ENCODE measurements around the gene TUT4.

The TUT4 gene

DNA sequence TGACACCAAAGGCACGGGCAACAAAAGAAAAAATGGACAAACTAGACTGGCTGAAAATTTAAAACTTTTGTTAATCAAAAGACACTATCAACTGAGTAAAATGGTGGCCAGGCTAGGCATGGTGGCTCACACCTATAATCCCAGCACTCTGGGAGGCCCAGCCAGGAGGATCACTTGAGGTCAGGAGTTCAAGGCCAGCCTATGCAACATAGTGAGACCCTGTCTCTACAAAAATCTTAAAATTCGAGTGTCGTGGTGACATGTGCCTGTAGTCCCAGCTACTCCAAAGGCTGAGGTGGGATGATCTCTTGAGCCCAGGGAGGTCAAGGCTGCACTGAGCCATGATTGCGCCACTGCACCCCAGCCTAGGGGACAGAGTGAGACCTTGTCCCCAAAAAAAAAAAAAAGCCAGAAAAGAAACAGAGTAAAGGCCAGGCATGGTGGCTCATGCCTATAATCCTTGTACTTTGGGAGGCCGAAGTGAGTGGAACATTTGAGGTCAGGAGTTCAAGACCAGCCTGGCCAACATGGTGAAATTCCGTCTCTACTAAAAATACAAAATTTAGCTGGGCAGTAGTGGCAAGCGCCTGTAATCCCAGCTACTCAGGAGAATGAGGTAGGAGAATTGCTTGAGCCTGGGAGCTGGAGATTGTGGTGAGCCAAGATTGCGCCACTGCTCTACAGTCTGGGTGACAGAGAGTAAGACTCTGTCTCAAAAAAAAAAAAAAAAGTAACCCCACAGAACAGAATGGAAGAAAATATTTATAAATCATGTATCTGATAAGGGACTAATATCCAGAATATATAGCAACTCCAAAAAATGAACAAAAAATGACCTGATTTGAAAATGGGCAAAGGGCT, 8.0 kb downstream of the TUT4 start:
- TF ChIP-seq, protein P1, sequence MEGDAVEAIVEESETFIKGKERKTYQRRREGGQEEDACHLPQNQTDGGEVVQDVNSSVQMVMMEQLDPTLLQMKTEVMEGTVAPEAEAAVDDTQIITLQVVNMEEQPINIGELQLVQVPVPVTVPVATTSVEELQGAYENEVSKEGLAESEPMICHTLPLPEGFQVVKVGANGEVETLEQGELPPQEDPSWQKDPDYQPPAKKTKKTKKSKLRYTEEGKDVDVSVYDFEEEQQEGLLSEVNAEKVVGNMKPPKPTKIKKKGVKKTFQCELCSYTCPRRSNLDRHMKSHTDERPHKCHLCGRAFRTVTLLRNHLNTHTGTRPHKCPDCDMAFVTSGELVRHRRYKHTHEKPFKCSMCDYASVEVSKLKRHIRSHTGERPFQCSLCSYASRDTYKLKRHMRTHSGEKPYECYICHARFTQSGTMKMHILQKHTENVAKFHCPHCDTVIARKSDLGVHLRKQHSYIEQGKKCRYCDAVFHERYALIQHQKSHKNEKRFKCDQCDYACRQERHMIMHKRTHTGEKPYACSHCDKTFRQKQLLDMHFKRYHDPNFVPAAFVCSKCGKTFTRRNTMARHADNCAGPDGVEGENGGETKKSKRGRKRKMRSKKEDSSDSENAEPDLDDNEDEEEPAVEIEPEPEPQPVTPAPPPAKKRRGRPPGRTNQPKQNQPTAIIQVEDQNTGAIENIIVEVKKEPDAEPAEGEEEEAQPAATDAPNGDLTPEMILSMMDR (IDR thresholded peaks at IDR 0.05; ENCODE audit: borderline replicate concordance, control extremely low read depth, extremely low read depth, insufficient read depth, missing control alignments), result no peak
- in situ Hi-C loops (cut with MboI; ENCODE audit: low sequenced_read_pairs, unreplicated experiment), result no loop called here
- no peak for DNase-seq (ENCODE audit: low spot score)

DNA sequence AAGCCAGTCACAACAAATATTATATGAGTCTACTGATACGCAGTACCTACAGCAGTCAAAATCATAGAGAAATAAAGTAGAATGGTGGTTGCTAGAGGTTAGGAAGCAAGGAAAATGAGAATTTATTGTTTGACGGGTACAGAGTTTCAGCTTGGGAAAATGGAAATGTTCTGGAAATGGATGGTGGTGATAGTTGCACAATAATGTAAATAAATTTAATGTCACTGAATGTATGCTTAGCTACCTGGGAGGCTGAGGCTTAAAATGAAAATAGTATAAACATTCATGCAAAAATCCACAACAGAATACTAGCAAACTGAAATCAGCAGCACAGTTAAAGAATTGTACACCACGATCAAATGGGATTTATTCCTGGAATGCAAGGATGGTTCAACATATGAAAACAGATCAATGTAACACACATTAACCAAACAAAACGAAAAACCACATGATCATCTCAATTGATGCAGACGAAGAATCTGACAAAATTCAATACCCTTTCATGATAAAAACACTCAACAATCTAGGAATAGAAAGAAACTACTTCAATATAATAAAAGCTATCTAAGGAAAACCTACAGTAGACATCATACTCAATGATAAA, 10.7 kb downstream of the TUT4 start:
- DNase-seq (ENCODE audit: low spot score), result no peak
- in situ Hi-C loops (cut with MboI; ENCODE audit: low sequenced_read_pairs, unreplicated experiment), result no loop called here
- TF ChIP-seq, protein P1 (IDR thresholded peaks at IDR 0.05; ENCODE audit: borderline replicate concordance, control extremely low read depth, extremely low read depth, insufficient read depth, missing control alignments), result no peak

DNA sequence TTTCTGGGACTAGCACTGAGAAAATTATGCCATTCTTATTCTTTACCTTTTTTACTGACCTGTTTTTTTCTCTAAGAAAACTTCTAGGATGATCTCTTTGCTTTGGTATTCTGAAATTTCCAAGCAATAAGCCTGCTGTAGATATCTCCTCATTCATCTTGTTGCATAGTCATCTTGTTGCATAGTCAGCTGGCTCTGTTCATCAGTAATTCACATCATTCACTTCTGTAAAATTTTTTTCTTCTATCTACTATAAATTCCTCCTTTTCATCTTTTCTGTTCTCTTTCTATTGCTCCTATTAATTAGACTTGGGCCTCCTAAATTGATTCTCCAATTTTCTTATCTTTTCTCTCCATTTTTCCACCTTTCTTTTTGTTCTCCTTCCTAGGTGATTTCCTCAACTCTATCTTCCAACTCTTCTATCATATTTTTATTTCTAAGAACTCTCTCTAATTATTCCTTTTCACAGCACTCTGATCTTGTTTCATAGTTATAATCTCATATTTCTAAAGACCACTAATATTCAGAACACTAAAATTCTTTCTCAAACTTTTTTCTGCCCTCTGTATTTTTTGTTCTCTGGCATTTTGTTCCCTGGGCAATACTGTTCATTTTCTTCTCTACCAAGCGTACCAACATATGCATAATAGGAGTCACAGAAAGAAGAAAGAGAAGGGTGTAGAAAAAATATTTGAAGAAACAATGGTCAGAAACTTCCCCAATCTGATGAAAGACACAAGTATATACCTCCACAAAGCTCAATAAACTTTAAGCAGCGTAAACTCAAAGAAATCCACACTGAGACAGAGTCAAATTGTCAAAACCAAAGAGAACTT, 17.7 kb downstream of the TUT4 start:
- in situ Hi-C loops (cut with MboI; ENCODE audit: low sequenced_read_pairs, unreplicated experiment), result no loop called here
- no peak for DNase-seq (ENCODE audit: low spot score)
- TF ChIP-seq, protein P1 (IDR thresholded peaks at IDR 0.05; ENCODE audit: borderline replicate concordance, control extremely low read depth, extremely low read depth, insufficient read depth, missing control alignments), result no peak

DNA sequence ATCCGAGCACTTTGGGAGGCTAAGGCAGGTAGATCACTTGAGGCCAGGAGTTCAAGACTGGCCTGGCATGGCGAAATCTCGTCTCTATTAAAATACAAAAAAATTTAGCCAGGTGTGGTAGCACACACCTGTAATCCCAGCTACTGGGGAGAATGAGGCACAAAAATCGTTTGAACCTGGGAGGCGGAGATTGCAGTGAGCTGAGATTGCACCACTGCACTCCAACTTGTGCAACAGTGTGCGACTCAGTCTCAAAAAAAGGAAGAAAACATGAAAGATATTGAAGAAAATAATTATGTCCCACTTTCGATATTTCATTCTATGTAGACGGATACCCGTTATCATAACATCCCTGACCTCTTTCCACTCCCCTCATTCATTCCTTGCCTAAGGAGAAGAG, 19.2 kb downstream of the TUT4 start:
- TF ChIP-seq, protein P1 (IDR thresholded peaks at IDR 0.05; ENCODE audit: borderline replicate concordance, control extremely low read depth, extremely low read depth, insufficient read depth, missing control alignments), result no peak
- no peak for DNase-seq (ENCODE audit: low spot score)
- in situ Hi-C loops (cut with MboI; ENCODE audit: low sequenced_read_pairs, unreplicated experiment), result no loop called here

- in situ Hi-C loops (cut with MboI; ENCODE audit: low sequenced_read_pairs, unreplicated experiment), result no loop called here
- DNase-seq (ENCODE audit: low spot score), result peak; percentile 43
- TF ChIP-seq, protein P1 (IDR thresholded peaks at IDR 0.05; ENCODE audit: borderline replicate concordance, control extremely low read depth, extremely low read depth, insufficient read depth, missing control alignments), result no peak
Measured at GRCh38 chr1:52532731-52533327, 20.1 kb downstream of the TUT4 start.

GRCh38 chr1:52532247-52532646, 20.6 kb downstream of the TUT4 start:
- in situ Hi-C loops (cut with MboI; ENCODE audit: low sequenced_read_pairs, unreplicated experiment), result no loop called here
- TF ChIP-seq, protein P1 (IDR thresholded peaks at IDR 0.05; ENCODE audit: borderline replicate concordance, control extremely low read depth, extremely low read depth, insufficient read depth, missing control alignments), result no peak
- no peak for DNase-seq (ENCODE audit: low spot score)

Data from GM13976 (cell line).